Upper lobe of left lung (tissue), 4 donors: ENCODE results near the gene TDRKH.

ENCODE experiments used
- EP300 ChIP-seq, 4 donors: sonication (generic); formaldehyde crosslinking; IDR thresholded peaks; one replicate each; pipeline ENCODE4 v1.5.1; 2017; ENCODE audit warnings: antibody characterized with exemption in 4 of 4, control low read depth in 2 of 4
- POLR2AphosphoS5 ChIP-seq, 2 donors: sonication (generic); formaldehyde crosslinking; IDR thresholded peaks; one replicate each; pipeline ENCODE4 v1.5.1; 2017; ENCODE audit warnings: antibody characterized with exemption in 2 of 2
- TF ChIP-seq, protein P1 (sequence below), 6 experiments: fragments of 450-650 bp in 4 of 6; fragments of 200-600 bp in 2 of 6; sonication (generic) in 2 of 6; IDR thresholded peaks; one replicate each; pipeline ENCODE4 v1.5.1; 2016 to 2019; ENCODE audit warnings: antibody characterized with exemption in 6 of 6

- TF ChIP-seq, protein P1, sequence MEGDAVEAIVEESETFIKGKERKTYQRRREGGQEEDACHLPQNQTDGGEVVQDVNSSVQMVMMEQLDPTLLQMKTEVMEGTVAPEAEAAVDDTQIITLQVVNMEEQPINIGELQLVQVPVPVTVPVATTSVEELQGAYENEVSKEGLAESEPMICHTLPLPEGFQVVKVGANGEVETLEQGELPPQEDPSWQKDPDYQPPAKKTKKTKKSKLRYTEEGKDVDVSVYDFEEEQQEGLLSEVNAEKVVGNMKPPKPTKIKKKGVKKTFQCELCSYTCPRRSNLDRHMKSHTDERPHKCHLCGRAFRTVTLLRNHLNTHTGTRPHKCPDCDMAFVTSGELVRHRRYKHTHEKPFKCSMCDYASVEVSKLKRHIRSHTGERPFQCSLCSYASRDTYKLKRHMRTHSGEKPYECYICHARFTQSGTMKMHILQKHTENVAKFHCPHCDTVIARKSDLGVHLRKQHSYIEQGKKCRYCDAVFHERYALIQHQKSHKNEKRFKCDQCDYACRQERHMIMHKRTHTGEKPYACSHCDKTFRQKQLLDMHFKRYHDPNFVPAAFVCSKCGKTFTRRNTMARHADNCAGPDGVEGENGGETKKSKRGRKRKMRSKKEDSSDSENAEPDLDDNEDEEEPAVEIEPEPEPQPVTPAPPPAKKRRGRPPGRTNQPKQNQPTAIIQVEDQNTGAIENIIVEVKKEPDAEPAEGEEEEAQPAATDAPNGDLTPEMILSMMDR (IDR thresholded peaks at IDR 0.05), result no peak
- TF ChIP-seq EP300 (IDR thresholded peaks at IDR 0.05) (no peak), POLR2AphosphoS5 (IDR thresholded peaks at IDR 0.05) (no peak)
Observed at GRCh38 chr1:151737026-151737425, 53.3 kb downstream of the TDRKH start.
